Upper lobe of left lung (tissue), 4 donors: ENCODE data around the gene CNPY1.

Source experiments
- EP300 ChIP-seq, 4 donors: sonication (generic); formaldehyde crosslinking; IDR thresholded peaks; one replicate each; pipeline ENCODE4 v1.5.1; 2017; ENCODE audit warnings: antibody characterized with exemption in 4 of 4, control low read depth in 2 of 4
- POLR2A ChIP-seq, 4 donors: fragments of 450-650 bp; IDR thresholded peaks; one replicate each; pipeline ENCODE4 v1.5.1; 2016 to 2017; ENCODE audit warnings: antibody characterized with exemption in 4 of 4, mild to moderate bottlenecking in 2 of 4
- TF ChIP-seq, protein P1 (sequence below), 6 experiments: fragments of 450-650 bp in 4 of 6; fragments of 200-600 bp in 2 of 6; sonication (generic) in 2 of 6; IDR thresholded peaks; one replicate each; pipeline ENCODE4 v1.5.1; 2016 to 2019; ENCODE audit warnings: antibody characterized with exemption in 6 of 6

DNA sequence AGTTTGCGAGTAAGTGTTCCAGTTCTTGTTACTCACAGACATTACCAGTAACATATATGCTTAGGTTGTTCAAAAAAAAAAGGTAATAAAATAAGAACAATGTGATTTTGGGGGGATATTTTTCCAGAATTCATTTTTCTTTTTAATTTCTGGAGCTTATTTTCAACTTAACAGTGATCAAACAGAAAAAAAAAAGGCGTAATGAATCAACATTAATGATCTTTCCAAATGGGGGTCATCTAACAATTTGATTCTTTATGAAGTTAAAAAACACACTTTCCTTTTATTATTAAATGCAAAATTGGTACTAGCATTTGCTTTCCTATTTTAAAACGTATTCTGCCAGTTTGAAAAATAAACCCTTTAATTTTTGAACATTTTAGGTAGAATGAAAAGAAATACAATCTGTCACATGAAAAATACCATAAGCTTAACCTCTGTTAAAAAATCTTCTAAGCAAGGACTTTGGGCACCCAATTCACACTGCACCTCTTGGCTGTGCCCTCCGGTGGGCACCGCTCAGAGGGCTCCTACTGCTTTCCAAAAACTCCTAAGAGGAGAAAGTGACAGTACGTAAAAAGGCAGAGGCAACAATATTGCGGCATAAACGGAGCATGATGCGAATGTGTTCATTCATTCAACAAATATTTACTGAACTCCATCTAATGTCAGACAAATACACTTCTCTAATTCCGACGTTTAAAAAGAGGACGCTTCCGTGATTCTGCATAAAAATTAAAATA lies 32.6 kb downstream of the CNPY1 start:
- no peak for TF ChIP-seq POLR2A (IDR thresholded peaks at IDR 0.05)
- TF ChIP-seq, protein P1, sequence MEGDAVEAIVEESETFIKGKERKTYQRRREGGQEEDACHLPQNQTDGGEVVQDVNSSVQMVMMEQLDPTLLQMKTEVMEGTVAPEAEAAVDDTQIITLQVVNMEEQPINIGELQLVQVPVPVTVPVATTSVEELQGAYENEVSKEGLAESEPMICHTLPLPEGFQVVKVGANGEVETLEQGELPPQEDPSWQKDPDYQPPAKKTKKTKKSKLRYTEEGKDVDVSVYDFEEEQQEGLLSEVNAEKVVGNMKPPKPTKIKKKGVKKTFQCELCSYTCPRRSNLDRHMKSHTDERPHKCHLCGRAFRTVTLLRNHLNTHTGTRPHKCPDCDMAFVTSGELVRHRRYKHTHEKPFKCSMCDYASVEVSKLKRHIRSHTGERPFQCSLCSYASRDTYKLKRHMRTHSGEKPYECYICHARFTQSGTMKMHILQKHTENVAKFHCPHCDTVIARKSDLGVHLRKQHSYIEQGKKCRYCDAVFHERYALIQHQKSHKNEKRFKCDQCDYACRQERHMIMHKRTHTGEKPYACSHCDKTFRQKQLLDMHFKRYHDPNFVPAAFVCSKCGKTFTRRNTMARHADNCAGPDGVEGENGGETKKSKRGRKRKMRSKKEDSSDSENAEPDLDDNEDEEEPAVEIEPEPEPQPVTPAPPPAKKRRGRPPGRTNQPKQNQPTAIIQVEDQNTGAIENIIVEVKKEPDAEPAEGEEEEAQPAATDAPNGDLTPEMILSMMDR (IDR thresholded peaks at IDR 0.05), result no peak
- no peak for TF ChIP-seq EP300 (IDR thresholded peaks at IDR 0.05)
